GM12864 (cell line): Measurements from ENCODE around the gene SURF1.

Experiments
- DNase-seq: peaks from one replicate; pipeline ENCODE4 v3.0.0-alpha.2; 2011; ENCODE audit warnings: low read depth
- H3K4me3 ChIP-seq: 2 replicates; pipeline ENCODE4 v1.5.1; 2011; ENCODE audit warnings: mild to moderate bottlenecking, low read depth, low read length, control low read depth
- CTCF ChIP-seq: IDR thresholded peaks from 2 replicates; pipeline ENCODE4 v1.5.1; 2011; ENCODE audit warnings: low read depth, mild to moderate bottlenecking, moderate library complexity, low read length, control low read depth, inconsistent platforms; ENCODE audit errors: missing control alignments

Gene SURF1

GRCh38 chr9:133361507-133362092 is 5.3 kb upstream of the SURF1 start:
- DNase-seq: no peak
- H3K4me3 ChIP-seq: no peak overlapping the region
- no peak for TF ChIP-seq CTCF

GRCh38 chr9:133360400-133361393 is 4.4 kb upstream of the SURF1 start:
- no peak overlapping the region for H3K4me3 ChIP-seq
- TF ChIP-seq CTCF: no peak
- DNase-seq: no peak

GRCh38 chr9:133359399-133360175 is 3.3 kb upstream of the SURF1 start:
- no peak overlapping the region for H3K4me3 ChIP-seq
- no peak for DNase-seq
- TF ChIP-seq CTCF: peak; percentile 19

GRCh38 chr9:133357656-133358055 is 1.4 kb upstream of the SURF1 start:
- TF ChIP-seq CTCF: no peak
- no peak overlapping the region; the same call in 1 of the 2 replicates for H3K4me3 ChIP-seq
- DNase-seq: no peak

GRCh38 chr9:133355881-133356357 is 368 bp downstream of the SURF1 start:
- no peak for TF ChIP-seq CTCF
- no peak for DNase-seq
- H3K4me3 ChIP-seq: peak overlapping the region; percentile 61

- no peak for TF ChIP-seq CTCF
- DNase-seq: no peak
- H3K4me3 ChIP-seq: no peak overlapping the region
Observed at GRCh38 chr9:133354766-133355165, 1.5 kb downstream of the SURF1 start.
